Measurements from ENCODE around the gene MRPL55.

MRPL55 gene

DNA sequence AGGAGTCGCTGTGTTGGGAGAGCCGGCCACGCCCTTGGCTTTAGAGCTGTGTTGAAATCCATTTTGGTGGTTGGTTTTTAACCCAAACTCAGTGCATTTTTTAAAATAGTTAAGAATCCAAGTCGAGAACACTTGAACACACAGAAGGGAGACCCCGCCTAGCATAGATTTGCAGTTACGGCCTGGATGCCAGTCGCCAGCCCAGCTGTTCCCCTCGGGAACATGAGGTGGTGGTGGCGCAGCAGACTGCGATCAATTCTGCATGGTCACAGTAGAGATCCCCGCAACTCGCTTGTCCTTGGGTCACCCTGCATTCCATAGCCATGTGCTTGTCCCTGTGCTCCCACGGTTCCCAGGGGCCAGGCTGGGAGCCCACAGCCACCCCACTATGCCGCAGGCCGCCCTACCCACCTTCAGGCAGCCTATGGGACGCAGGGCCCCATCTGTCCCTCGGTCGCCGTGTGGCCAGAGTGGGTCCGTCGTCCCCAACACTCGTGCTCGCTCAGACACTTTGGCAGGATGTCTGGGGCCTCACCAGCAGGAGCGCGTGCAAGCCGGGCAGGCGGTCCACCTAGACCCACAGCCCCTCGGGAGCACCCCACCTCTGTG lies 10.7 kb downstream of the MRPL55 start:
- DNase-seq: no peak

GRCh38 chr1:228097333-228098081 lies 11.6 kb downstream of the MRPL55 start:
- DNase-seq: no peak

- DNase-seq: no peak
These were observed 12.4 kb downstream of the MRPL55 start for GRCh38 chr1:228096416-228097332.

DNA sequence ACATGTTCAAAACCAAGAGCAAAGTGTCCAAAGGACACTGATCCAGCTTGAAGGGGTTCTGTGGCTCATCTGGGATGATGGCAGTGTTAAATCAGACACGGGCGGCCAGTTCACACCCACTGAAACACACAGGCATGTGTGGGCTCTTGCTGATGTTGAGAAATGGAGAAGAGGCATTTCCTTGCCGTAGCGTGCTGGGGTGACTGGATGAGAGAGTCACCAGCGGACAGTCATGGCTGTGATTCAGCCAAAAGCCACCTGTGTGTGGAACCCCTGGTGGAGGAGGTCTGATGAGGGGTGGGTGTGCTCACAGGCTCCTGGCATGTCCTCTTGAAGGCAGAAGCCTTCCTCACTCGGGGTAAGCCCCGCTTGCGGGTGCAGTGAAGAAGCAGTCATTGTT lies 13.2 kb downstream of the MRPL55 start:
- no peak for DNase-seq

- no peak for DNase-seq
These were observed 13.9 kb downstream of the MRPL55 start for GRCh38 chr1:228095161-228095560.

DNA sequence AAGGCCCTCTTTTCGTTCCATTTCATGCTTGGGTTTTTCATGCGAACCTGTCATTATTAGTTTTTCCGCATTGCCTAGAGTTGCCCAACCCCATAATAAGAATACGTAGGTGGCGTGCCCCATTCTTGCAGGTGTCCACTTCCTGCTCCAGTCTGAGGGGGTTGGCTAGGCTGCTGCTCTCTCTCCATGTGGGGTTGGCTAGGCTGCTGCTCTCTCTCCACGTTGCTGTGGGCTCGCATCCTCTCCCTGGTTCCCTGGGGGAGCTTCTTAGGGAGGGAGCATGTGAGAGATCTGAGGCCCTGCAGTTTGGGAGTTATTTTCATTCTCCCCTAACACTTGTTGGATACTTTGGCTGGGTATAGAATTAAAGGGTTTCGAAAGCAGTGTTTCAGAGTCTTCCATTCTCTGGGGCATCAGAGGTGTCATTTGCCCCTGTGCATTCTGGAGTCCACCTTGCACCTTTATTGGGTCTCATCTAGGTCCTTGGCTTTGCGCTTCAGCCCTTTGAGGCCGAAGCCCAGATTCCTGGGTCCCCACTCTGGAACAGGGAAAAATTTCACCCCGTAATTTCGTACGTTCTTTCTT lies 14.6 kb downstream of the MRPL55 start:
- DNase-seq: no peak

- DNase-seq: no peak
These were observed 15.8 kb downstream of the MRPL55 start for GRCh38 chr1:228093050-228093906.

- DNase-seq: no peak
These were observed 16.6 kb downstream of the MRPL55 start for GRCh38 chr1:228092342-228093049.

DNA sequence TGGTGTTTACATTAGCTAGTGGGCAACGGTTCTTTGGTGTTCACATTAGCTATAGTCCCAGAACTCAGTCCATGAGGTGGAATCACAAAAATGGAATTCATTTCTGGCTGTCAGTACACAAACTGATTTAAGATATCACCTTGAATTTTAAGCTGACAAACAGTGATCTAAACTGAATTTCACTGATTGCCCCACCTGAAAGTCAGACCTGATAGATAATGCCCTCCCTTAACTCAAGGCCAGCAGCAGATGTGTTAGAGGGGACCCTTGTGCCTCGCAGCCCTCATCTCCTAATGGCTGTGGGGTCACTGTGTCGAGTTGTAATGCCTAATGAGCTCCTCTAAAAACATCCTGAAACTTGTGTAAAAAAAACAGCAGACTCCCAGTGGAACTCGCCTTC lies 18.0 kb downstream of the MRPL55 start:
- no peak for DNase-seq

GRCh38 chr1:228090613-228091081 lies 18.5 kb downstream of the MRPL55 start:
- no peak for DNase-seq

DNA sequence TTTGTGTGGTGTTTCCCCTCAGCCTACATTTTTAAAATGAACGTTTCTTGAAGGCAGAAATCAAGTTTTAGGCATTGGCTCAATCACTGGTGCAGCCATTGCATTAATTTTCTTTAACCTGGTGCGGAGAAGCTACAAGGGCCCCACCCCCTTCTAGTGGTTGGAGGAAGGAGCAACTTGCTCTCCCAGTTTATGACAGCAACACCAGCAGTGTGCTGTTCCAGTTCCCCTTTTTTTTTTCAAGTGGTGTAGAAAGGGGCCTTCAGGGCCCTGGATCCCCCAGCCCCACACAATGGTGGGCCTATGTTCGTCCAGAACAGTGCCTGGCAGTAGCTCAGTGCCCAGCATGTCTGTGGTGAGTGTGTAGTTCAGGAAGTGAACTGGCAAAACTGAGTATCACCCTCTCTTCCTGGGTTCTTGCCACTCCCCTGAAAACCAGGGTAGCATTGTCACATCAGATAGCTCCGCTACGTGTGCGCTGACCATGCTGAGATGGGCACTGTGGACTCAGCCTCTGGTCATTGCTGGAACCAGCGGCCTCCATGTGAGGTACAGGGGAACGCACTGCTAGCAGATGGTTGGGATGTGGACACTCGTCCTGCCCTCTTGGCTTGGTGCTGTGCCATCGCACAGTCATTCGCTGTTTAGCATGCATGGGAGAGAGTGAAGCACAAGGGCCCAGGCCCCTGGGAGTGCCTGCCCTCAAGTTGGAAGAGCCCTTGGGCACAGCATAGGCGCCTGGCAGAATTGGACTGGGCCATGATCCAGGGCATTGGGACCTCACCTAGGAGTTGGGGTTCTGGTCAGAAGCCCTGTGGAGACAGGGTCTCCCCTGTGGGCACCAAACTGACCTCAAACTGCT lies 19.3 kb downstream of the MRPL55 start:
- DNase-seq: no peak

GRCh38 chr1:228088586-228089498 lies 20.3 kb downstream of the MRPL55 start:
- no peak for DNase-seq

DNA sequence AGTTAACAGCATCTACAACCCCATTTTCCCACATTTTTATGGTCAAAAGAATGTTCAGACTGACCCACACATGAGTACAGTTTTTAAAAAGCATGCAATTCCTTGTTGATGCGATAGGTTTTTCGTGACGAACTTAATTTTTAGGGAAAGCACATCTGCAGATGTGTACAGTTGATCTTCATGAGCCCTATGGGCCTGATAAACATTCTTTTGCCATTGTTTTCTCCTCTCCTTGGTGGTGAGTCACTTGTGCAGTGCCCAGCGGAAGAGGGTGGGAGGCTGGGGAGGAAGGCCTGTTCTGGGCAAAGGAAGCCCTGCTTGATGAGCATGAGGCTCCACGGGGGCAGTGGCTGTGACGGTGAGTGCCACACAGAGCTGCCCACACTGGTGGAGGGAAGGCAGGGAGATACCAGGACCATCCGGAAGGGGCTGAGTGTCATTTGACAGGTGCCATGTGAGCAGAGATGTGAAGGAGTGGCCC lies 21.3 kb downstream of the MRPL55 start:
- peak; percentile 34 for DNase-seq

- DNase-seq: peak; percentile 80
These were observed 23.7 kb downstream of the MRPL55 start for GRCh38 chr1:228085287-228085951.

- DNase-seq: no peak
These were observed 24.3 kb downstream of the MRPL55 start for GRCh38 chr1:228084797-228085196.

- peak; percentile 66 for DNase-seq
These were observed 24.8 kb downstream of the MRPL55 start for GRCh38 chr1:228084325-228084724.

- DNase-seq: no peak
These were observed 25.2 kb downstream of the MRPL55 start for GRCh38 chr1:228083871-228084278.

Measured in fibroblast of upper back skin (primary cell).